GM12872 (cell line): ENCODE data around the gene CREB5.

Source experiments
- TF ChIP-seq, protein P1 (sequence below): IDR thresholded peaks from 3 replicates; pipeline ENCODE4 v1.5.1; 2011; ENCODE audit warnings: low read depth, mild to moderate bottlenecking, low read length, moderate library complexity; ENCODE audit not compliant: insufficient read depth

CREB5 gene

DNA sequence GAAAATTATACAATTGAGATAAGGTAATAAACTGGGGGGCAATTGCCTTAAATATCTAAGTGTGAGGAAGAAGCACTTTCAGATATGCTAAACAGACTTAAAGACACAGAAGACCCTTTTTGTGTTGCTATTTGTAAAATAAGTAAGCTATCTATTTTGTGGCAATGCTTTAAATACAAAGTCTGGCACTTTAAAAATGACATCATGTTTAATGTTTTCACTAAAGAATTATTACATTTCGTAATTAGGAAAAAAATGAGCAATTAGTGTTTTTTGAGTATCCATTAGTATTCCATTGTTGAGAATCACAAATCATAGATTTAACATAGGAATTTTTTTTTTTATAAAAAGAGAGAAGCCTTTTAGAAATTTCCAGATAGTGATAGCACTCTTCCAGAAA, 2.1 kb downstream of the CREB5 start:
- TF ChIP-seq, protein P1, sequence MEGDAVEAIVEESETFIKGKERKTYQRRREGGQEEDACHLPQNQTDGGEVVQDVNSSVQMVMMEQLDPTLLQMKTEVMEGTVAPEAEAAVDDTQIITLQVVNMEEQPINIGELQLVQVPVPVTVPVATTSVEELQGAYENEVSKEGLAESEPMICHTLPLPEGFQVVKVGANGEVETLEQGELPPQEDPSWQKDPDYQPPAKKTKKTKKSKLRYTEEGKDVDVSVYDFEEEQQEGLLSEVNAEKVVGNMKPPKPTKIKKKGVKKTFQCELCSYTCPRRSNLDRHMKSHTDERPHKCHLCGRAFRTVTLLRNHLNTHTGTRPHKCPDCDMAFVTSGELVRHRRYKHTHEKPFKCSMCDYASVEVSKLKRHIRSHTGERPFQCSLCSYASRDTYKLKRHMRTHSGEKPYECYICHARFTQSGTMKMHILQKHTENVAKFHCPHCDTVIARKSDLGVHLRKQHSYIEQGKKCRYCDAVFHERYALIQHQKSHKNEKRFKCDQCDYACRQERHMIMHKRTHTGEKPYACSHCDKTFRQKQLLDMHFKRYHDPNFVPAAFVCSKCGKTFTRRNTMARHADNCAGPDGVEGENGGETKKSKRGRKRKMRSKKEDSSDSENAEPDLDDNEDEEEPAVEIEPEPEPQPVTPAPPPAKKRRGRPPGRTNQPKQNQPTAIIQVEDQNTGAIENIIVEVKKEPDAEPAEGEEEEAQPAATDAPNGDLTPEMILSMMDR = no peak

DNA sequence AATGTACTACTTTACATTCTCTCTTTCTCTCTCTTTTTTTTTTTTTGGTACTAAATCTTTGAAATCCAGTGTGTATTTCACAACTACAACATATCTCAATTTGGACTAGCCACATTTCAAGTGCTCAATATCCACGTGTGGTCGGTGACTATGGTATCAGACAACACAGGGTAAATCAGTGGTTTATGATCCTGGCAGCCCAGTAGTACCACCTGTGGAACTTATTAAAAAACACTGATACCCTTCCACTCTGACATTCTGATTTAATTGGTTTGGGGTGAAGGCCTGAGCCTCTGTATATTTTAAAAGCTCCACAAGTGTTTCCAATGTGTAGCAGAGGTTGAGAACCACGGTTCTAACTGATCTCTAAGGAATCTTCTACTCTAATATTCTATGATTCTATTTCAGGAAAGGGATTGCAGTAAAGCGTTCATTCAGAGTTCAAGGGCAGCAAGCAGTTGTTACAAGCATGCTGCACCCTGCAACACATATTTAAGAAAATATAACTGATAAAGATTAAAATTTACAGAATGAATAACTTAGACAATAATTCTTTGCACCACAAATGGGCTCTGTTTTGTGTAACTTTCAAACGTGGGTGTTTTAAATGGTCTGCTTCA, 5.1 kb downstream of the CREB5 start:
- TF ChIP-seq, protein P1 = no peak

DNA sequence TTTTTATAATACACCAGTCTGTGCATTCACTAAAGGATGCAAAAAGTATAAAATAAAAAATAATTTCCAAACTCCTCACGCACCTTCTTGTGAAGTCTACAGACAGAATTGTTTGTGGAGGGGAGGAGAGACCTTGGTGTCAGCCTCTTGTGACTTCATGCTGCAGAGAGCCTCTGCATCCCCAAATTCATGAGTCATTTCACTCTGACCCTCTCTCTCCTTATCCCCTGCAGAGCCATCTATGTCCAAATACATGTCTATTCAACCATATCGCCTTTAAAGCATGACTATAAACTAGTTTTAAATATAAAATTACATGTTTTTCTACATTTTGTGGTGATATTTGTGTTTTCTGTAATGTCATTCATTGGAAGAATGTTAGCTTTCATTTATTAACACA, 6.0 kb downstream of the CREB5 start:
- TF ChIP-seq, protein P1 = no peak

DNA sequence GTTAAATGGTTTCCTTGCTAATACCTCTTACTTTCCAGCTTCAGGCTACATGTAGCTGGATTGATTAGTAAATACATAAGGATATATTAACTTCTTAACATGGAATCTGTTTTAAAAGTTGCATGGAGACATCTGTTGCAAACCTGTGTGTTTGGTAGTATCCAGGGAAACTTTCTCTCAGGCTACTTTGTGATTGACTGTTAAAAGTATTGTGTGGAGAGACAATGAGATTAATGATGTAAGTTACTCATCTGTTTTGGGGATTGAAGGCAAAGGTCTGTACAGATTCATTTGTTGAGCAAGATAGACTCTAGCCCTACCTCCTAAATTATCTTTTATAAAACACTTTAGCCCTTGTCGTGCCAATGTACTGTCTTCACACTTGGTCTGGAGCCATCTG, 6.6 kb downstream of the CREB5 start:
- TF ChIP-seq, protein P1 = no peak

DNA sequence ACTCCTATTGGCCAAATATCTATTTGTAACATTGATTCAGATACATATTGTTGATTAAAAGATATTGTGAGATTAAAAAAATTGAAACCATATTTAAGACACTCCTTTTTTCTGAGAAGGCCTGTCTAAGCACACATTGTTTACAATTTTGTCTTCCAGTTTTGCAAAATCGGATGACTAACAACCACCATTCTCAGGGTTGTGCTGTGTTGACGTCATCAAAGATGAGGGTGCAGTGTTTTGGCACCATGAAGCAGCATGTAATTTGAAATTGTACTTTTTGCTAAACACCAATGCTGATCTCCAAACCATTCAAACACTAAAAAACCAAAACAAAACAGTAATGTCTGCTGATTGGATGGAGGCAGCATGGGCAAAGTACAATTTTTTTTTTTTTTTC, 7.4 kb downstream of the CREB5 start:
- TF ChIP-seq, protein P1 = no peak

DNA sequence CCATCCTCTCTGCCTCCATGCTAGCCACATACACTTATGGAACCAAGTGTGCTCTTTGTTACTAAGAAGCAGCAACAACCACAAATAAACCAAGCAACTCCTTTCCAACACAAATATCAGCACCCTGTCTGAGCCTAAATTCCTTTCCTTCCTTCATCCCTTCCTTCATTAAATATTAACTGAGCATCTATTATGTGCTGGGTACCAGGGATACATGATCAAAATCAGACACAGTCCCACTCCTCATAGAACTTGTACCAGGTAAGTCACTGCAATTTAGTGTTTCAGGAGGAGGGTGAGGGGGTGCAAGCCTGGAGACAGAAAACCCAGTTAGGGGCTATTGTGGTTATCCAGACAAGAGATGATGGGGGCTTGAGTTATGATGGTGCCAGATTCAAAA, 10.8 kb downstream of the CREB5 start:
- TF ChIP-seq, protein P1 = no peak

DNA sequence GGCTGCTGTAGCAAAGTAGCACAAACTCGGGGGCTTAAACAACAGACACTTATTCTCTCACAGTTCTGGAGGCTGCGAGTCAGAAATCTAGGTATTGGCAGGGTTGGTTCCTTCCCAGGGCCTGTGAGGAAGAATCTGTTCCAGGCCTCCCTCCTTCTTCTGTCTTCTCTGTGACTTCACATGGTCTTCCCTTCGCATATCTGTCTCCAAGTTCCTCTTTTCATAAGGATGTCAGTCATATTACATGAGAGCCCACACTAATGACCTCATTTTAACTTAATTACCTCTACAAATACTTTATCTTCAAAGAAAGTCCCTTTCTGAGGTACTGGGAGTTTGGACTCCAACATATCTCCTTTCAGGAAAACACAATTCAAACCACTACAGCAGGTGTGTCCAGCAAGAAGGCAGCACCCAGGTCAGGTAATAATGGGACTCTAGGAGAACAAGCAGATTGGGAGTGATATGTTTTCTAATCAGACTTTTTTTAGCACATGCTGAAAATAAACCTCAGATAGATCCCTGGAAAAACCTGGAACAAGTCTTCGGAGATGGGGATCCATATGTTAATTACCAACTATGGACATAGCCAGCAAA, 11.7 kb downstream of the CREB5 start:
- TF ChIP-seq, protein P1 = no peak

DNA sequence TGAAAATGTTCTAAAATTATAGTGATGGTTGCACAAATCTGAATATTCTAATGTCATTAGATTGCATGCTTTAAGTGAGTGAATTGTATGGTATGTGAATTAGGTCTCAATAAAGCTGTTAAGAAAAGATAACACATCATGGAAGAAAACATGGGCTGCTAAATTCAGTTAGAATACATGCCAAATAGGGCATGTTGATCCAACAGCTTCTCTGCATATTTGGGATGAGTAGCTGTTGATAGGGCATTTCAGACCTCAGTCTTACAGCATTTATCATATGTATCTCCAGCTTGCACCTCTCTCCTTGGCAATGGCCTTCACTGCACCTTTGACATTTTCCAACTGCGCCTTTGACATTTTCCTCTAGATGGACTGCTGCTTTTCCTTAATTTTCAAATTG, 13.2 kb downstream of the CREB5 start:
- TF ChIP-seq, protein P1 = no peak
